SK-N-SH (cell line): ENCODE measurements around the gene GLTP. TPM values are rescaled to one million over a fixed set of nuclear protein-coding genes. Genes with fewer than 3 reads are reported as not detected.

Source experiments
- CTCF ChIA-PET: fragments of 300-600, 350-600 bp; formaldehyde crosslinking; extraction: SDS; loops from one replicate; lab custom pipeline; 2021; lab: Yijun Ruan, JAX
- POLR2A ChIA-PET: fragments of 350-600 bp; sonication (Branson Sonifier 250); formaldehyde crosslinking; extraction: SDS; loops from one replicate; lab custom pipeline; 2020; ENCODE audit warnings: antibody characterized with exemption, inconsistent platforms; lab: Yijun Ruan, JAX
- DNase-seq: peaks from one replicate; pipeline ENCODE4 v3.0.0; 2012
- H2AFZ ChIP-seq: fragments of 200-600 bp; sonication (generic); 2 replicates; pipeline ENCODE4 v1.8.1; 2016; ENCODE audit warnings: antibody characterized with exemption, mild to moderate bottlenecking, low read depth
- H3F3A ChIP-seq: fragments of 200-600 bp; sonication (generic); replicated peaks from 2 replicates; pipeline ENCODE3; 2016; ENCODE audit warnings: antibody characterized with exemption, mild to moderate bottlenecking; ENCODE audit not compliant: insufficient read depth
- H3K27ac ChIP-seq, 2 experiments: fragments of 200-500 bp in 1 of 2; fragments of 200-600 bp in 1 of 2; sonication (Bioruptor generic) in 1 of 2; sonication (generic), shearing (Covaris generic) in 1 of 2; 2 replicates each; pipeline versions ENCODE4 v1.5.1 to v1.6.1; 2014 to 2016; ENCODE audit warnings: low read depth in 2 of 2, inconsistent platforms in 1 of 2, low read length in 1 of 2, mild to moderate bottlenecking in 1 of 2, mixed read lengths in 1 of 2
- H3K27me3 ChIP-seq: fragments of 200-600 bp; sonication (generic), shearing (Covaris generic); 2 replicates; pipeline ENCODE4 v1.6.1; 2016; ENCODE audit warnings: mixed run types; ENCODE audit not compliant: insufficient read depth
- H3K36me3 ChIP-seq, 2 experiments: fragments of 200-500 bp in 1 of 2; fragments of 200-600 bp in 1 of 2; sonication (Bioruptor generic) in 1 of 2; sonication (generic) in 1 of 2; replicated peaks in 1 of 2; 2 replicates each; pipeline versions ENCODE3 to v1.5.1; 2014 to 2016; ENCODE audit warnings: low read length in 1 of 2, mild to moderate bottlenecking in 1 of 2; ENCODE audit not compliant: insufficient read depth in 2 of 2, control insufficient read depth in 1 of 2
- H3K4me1 ChIP-seq, 2 experiments: fragments of 200-500 bp in 1 of 2; fragments of 200-600 bp in 1 of 2; sonication (Bioruptor generic) in 1 of 2; sonication (generic), shearing (Covaris generic) in 1 of 2; 2 replicates each; pipeline versions ENCODE4 v1.5.1 to v1.6.1; 2014 to 2016; ENCODE audit warnings: low read depth in 1 of 2, low read length in 1 of 2, mixed run types in 1 of 2; ENCODE audit not compliant: insufficient read depth in 2 of 2, control insufficient read depth in 1 of 2
- H3K4me2 ChIP-seq: fragments of 200-600 bp; sonication (generic), shearing (Covaris generic); 2 replicates; pipeline ENCODE4 v1.6.1; 2017; ENCODE audit warnings: mixed run types
- H3K4me3 ChIP-seq, 2 experiments: fragments of 200-500 bp in 1 of 2; fragments of 200-600 bp in 1 of 2; sonication (Bioruptor generic) in 1 of 2; sonication (generic), shearing (Covaris generic) in 1 of 2; 2 replicates each; pipeline versions ENCODE4 v1.5.1 to v1.8.1; 2014 to 2016; ENCODE audit warnings: low read depth in 2 of 2, inconsistent platforms in 1 of 2, low read length in 1 of 2, mild to moderate bottlenecking in 1 of 2, mixed read lengths in 1 of 2, moderate library complexity in 1 of 2
- H3K79me2 ChIP-seq: fragments of 200-600 bp; sonication (generic); 2 replicates; pipeline ENCODE4 v1.8.1; 2017; ENCODE audit warnings: mild to moderate bottlenecking; ENCODE audit not compliant: insufficient read depth
- H3K9ac ChIP-seq: fragments of 200-600 bp; sonication (generic); 2 replicates; pipeline ENCODE4 v1.6.1; 2017; ENCODE audit warnings: mixed run types
- H3K9me2 ChIP-seq: fragments of 200-600 bp; sonication (generic); 2 replicates; pipeline ENCODE4 v1.6.1; 2017; ENCODE audit warnings: mixed run types
- H3K9me3 ChIP-seq: fragments of 200-600 bp; sonication (generic); 2 replicates; pipeline ENCODE4 v1.6.1; 2017; ENCODE audit warnings: mixed run types, mild to moderate bottlenecking, moderate library complexity
- H4K20me1 ChIP-seq: fragments of 200-600 bp; sonication (generic); 2 replicates; pipeline ENCODE4 v1.6.1; 2017; ENCODE audit warnings: mild to moderate bottlenecking, mixed run types; ENCODE audit not compliant: insufficient read depth
- CHD2 ChIP-seq: fragments of 150-350 bp; IDR thresholded peaks from 2 replicates; pipeline ENCODE4 v1.6.1; 2018; ENCODE audit warnings: low read length; ENCODE audit not compliant: partially characterized antibody
- ELF1 ChIP-seq: IDR thresholded peaks from 2 replicates; pipeline ENCODE4 v1.4.0; 2012
- FOSL2 ChIP-seq: IDR thresholded peaks from 2 replicates; pipeline ENCODE4 v1.4.0; 2012; ENCODE audit warnings: low read depth, mild to moderate bottlenecking, moderate library complexity, borderline replicate concordance
- FOXJ3 ChIP-seq: sonication (generic); formaldehyde crosslinking; IDR thresholded peaks from 2 replicates; pipeline ENCODE4 v1.5.1; 2020; ENCODE audit warnings: mild to moderate bottlenecking, missing genetic modification reagents
- FOXM1 ChIP-seq: IDR thresholded peaks from 2 replicates; pipeline ENCODE4 v1.4.0; 2012; ENCODE audit warnings: low read depth, mild to moderate bottlenecking
- GABPA ChIP-seq: IDR thresholded peaks from 2 replicates; pipeline ENCODE4 v1.4.0; 2012; ENCODE audit warnings: low read depth, mild to moderate bottlenecking
- IRF3 ChIP-seq: fragments of 150-350 bp; IDR thresholded peaks from 2 replicates; pipeline ENCODE4 v1.6.1; 2016; ENCODE audit warnings: mild to moderate bottlenecking, low read depth, low read length
- JUND ChIP-seq: IDR thresholded peaks from 2 replicates; pipeline ENCODE4 v1.4.0; 2012
- MAX ChIP-seq: IDR thresholded peaks from 2 replicates; pipeline ENCODE4 v1.4.0; 2012; ENCODE audit warnings: low read depth
- MEF2A ChIP-seq: IDR thresholded peaks from 2 replicates; pipeline ENCODE4 v1.4.0; 2012; ENCODE audit warnings: low read depth, borderline replicate concordance
- MXI1 ChIP-seq: IDR thresholded peaks from 2 replicates; pipeline ENCODE4 v1.6.1; 2012; ENCODE audit warnings: mild to moderate bottlenecking, low read depth, low read length, improper control_type of control experiment
- NRF1 ChIP-seq: IDR thresholded peaks from 2 replicates; pipeline ENCODE4 v1.6.1; 2012; ENCODE audit warnings: low read depth, mild to moderate bottlenecking, low read length
- RCOR1 ChIP-seq: fragments of 150-350 bp; IDR thresholded peaks from 2 replicates; pipeline ENCODE4 v1.6.1; 2017; ENCODE audit warnings: antibody characterized with exemption, low read length
- RFX5 ChIP-seq: IDR thresholded peaks from 2 replicates; pipeline ENCODE4 v1.6.1; 2012; ENCODE audit warnings: mild to moderate bottlenecking, improper control_type of control experiment, low read length
- RXRA ChIP-seq: IDR thresholded peaks from 2 replicates; pipeline ENCODE4 v1.4.0; 2012; ENCODE audit warnings: low read depth, mild to moderate bottlenecking, borderline replicate concordance
- SMC3 ChIP-seq: IDR thresholded peaks from 2 replicates; pipeline ENCODE4 v1.6.1; 2012; ENCODE audit warnings: low read depth, low read length, improper control_type of control experiment
- TAF1 ChIP-seq: IDR thresholded peaks from 2 replicates; pipeline ENCODE4 v1.6.1; 2012; ENCODE audit warnings: low read depth, mild to moderate bottlenecking, low read length, moderate library complexity, borderline replicate concordance
- TCF12 ChIP-seq: IDR thresholded peaks from 2 replicates; pipeline ENCODE4 v1.4.0; 2012
- USF1 ChIP-seq: IDR thresholded peaks from 2 replicates; pipeline ENCODE4 v1.4.0; 2012; ENCODE audit warnings: low read depth, borderline replicate concordance
- YY1 ChIP-seq: IDR thresholded peaks from 2 replicates; pipeline ENCODE4 v1.4.0; 2012; ENCODE audit warnings: low read depth, mild to moderate bottlenecking
- WGBS: methylation state at CpG from one replicate; pipeline ENCODE4 v1.1.6; 2017; ENCODE audit warnings: low lambda C conversion rate; 5-methylcytosine and 5-hydroxymethylcytosine counted together
- polyA plus RNA-seq, 3 experiments: library from polyadenylated mRNA; depleted of rRNA; stranded (reverse); fragments of >200 nt; gene quantifications; 2 replicates each; pipeline ENCODE4 v1.2.3, GENCODE V29; 2012

Gene GLTP
- polyA plus RNA-seq, 1 of the 3 experiments (the other 2 are of a cell fraction): 23.0 TPM

DNA sequence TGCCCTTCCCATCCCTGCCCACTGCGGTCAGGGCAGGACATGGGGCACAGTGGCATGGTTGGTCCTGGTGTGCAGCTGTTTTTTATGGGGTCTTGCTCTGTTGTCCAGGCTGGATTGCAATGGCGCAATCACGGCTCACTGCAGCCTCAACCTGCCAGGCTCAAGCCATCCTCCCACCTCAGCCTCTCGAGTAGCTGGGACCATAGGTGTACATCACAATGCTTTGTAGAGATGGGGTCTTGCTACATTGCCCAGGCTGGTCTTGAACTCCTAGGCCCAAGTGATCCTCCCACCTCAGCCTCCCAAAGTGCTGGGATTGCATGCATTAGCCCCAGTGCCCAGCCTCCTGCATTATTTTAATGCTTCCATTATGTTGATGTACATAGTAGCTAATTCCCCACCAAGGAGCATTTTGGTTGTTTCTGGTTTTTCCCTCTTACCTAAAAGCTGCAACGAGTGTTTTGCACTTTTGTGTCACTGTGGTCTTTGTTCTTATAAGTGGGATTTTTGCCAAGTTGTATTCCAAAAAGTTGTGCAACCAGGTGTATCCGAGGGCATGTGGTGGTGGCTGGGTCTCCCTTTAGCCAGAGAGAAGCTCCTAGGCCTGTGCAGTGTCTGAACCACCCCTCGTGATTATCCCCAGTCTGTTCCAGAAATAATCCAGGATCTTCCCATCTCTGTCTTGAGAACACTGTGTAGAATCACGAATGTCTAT, 30.1 kb upstream of the GLTP start:
- Histone ChIP-seq H3K36me3 (peaks cover 24 to 58% of the 10 kb centered on the region in 2 experiments), H3K79me2 (no peaks in the 10 kb centered on the region), H3K9me3 (no peaks in the 10 kb centered on the region), H3K27me3 (no peaks in the 10 kb centered on the region), H4K20me1 (no peaks in the 10 kb centered on the region), H3K4me3 (no peak overlapping the region), H3K4me1 (peaks cover 0 to 14% of the 10 kb centered on the region in 2 experiments; a peak in 1 of 4 replicates), H3K9me2 (no peaks in the 10 kb centered on the region), H2AFZ (no peak overlapping the region), H3K9ac (no peak overlapping the region), H3F3A (peaks cover 4% of the 10 kb centered on the region), H3K4me2 (no peak overlapping the region), H3K27ac (no peak overlapping the region)
- POLR2A ChIA-PET: interaction anchor here (0.5 kb wide), 1 partner anchor 433 kb away, joined by 3 read pairs; the partner anchor contains the start of genes KCTD10 and UBE3B
- no peak for TF ChIP-seq MAX
- no peak for TF ChIP-seq NRF1
- no peak for TF ChIP-seq USF1
- no peak for TF ChIP-seq CHD2
- no peak for TF ChIP-seq RFX5
- no peak for TF ChIP-seq ELF1
- TF ChIP-seq MEF2A: no peak
- no peak for TF ChIP-seq RCOR1
- no peak for TF ChIP-seq MXI1
- no peak for TF ChIP-seq TCF12
- no peak for TF ChIP-seq IRF3
- no peak for TF ChIP-seq TAF1
- TF ChIP-seq RXRA: no peak
- no peak for TF ChIP-seq SMC3
- TF ChIP-seq JUND: no peak
- no peak for TF ChIP-seq FOXM1
- no peak for TF ChIP-seq FOSL2
- no peak for TF ChIP-seq FOXJ3 (CRISPR knock-in tag)
- TF ChIP-seq YY1: no peak
- no peak for TF ChIP-seq GABPA
- 93% methylated on average over 6 of the region's 8 CpGs for WGBS
- CTCF ChIA-PET: interaction anchor here (0.7 to 1.5 kb wide), 5 partner anchors 9 to 105 kb away, joined by 3 to 7 read pairs (median 3); no protein-coding TSS in a partner anchor
- no peak for DNase-seq
